Raji (cell line): ENCODE results near the gene TMTC1.

ENCODE experiments used
- POLR2A ChIP-seq: IDR thresholded peaks from 2 replicates; pipeline ENCODE4 v1.6.1; 2011; ENCODE audit warnings: low read depth, low read length, control low read depth; ENCODE audit not compliant: insufficient read depth

The TMTC1 gene

GRCh38 chr12:29544428-29545101 lies 239.2 kb downstream of the TMTC1 start:
- TF ChIP-seq POLR2A = no peak

- TF ChIP-seq POLR2A = no peak
Observed at GRCh38 chr12:29543036-29543435, 240.7 kb downstream of the TMTC1 start.

GRCh38 chr12:29537298-29537697 lies 246.4 kb downstream of the TMTC1 start:
- no peak for TF ChIP-seq POLR2A

GRCh38 chr12:29534935-29535334 lies 248.8 kb downstream of the TMTC1 start:
- no peak for TF ChIP-seq POLR2A

GRCh38 chr12:29533815-29534489 lies 249.8 kb downstream of the TMTC1 start:
- TF ChIP-seq POLR2A = no peak

GRCh38 chr12:29531471-29531870 lies 252.3 kb downstream of the TMTC1 start:
- no peak for TF ChIP-seq POLR2A

GRCh38 chr12:29530436-29530835 lies 253.3 kb downstream of the TMTC1 start:
- no peak for TF ChIP-seq POLR2A

- no peak for TF ChIP-seq POLR2A
Observed at GRCh38 chr12:29528161-29528560, 255.6 kb downstream of the TMTC1 start.

GRCh38 chr12:29521951-29522350 lies 261.8 kb downstream of the TMTC1 start:
- no peak for TF ChIP-seq POLR2A

GRCh38 chr12:29519585-29520182 lies 264.1 kb downstream of the TMTC1 start:
- no peak for TF ChIP-seq POLR2A

- no peak for TF ChIP-seq POLR2A
Observed at GRCh38 chr12:29518407-29518806, 265.3 kb downstream of the TMTC1 start.

- TF ChIP-seq POLR2A = no peak
Observed at GRCh38 chr12:29517264-29517663, 266.5 kb downstream of the TMTC1 start.

GRCh38 chr12:29516431-29516875 lies 267.3 kb downstream of the TMTC1 start:
- TF ChIP-seq POLR2A = no peak

GRCh38 chr12:29510591-29511185 lies 273.1 kb downstream of the TMTC1 start:
- no peak for TF ChIP-seq POLR2A

GRCh38 chr12:29509503-29509902 lies 274.2 kb downstream of the TMTC1 start:
- no peak for TF ChIP-seq POLR2A

- no peak for TF ChIP-seq POLR2A
Observed at GRCh38 chr12:29508949-29509348, 274.8 kb downstream of the TMTC1 start.
